PC-9 (cell line): ENCODE measurements around the gene DPH7.

ENCODE experiments used
- CTCF ChIP-seq: fragments of 200-600 bp; sonication (generic); conservative IDR thresholded peaks from 2 replicates; pipeline ENCODE4 v1.6.1; 2017; ENCODE audit warnings: mixed run types, antibody characterized with exemption, mild to moderate bottlenecking, moderate library complexity
- EZH2 ChIP-seq: fragments of 200-600 bp; sonication (generic); IDR thresholded peaks from 2 replicates; pipeline ENCODE4 v1.8.0; 2017; ENCODE audit warnings: antibody characterized with exemption, low read depth

- TF ChIP-seq CTCF (no peak), EZH2 (no peak)
Observed at GRCh38 chr9:137619240-137620047, 40.7 kb upstream of the DPH7 start.
